WTC11 (cell line): ENCODE results near the gene DPH1. TPM values are rescaled to one million over a fixed set of nuclear protein-coding genes. Genes with fewer than 3 reads are reported as not detected.

Experiments used
- ATAC-seq: fragments of 200-7000 bp; cut with Tn5 transposase; 2 replicates; pipeline ENCODE4 v1.10.0; 2021; ENCODE audit warnings: mild to moderate bottlenecking, moderate library complexity
- CTCF ChIA-PET: fragments of 300-600 bp; sonication (Branson Sonifier 250); formaldehyde crosslinking; loops from one replicate; lab custom pipeline; 2021; ENCODE audit warnings: antibody characterized with exemption; lab: Charles Lee
- POLR2A ChIA-PET: fragments of 350-600 bp; sonication (Branson Sonifier 250); formaldehyde crosslinking; loops from one replicate; lab custom pipeline; 2021; ENCODE audit warnings: antibody characterized with exemption; lab: Charles Lee
- DNase-seq: peaks from one replicate; pipeline ENCODE4 v3.0.0; 2021; ENCODE audit warnings: low spot score
- H3K27ac Mint-ChIP-seq: 2 replicates; pipeline ENCODE4 v1.8.0; 2021; ENCODE audit warnings: mixed read lengths
- H3K27me3 Mint-ChIP-seq: 2 replicates; pipeline ENCODE4 v1.8.0; 2021; ENCODE audit warnings: low read depth, mild to moderate bottlenecking, moderate library complexity, mixed read lengths
- H3K36me3 Mint-ChIP-seq: 2 replicates; pipeline ENCODE4 v1.8.0; 2021; ENCODE audit warnings: mixed read lengths
- H3K4me1 Mint-ChIP-seq: 2 replicates; pipeline ENCODE4 v1.8.0; 2022; ENCODE audit warnings: mixed read lengths
- H3K4me3 Mint-ChIP-seq: 2 replicates; pipeline ENCODE4 v1.8.0; 2021; ENCODE audit warnings: mild to moderate bottlenecking, moderate library complexity, mixed read lengths
- H3K9me3 Mint-ChIP-seq: 2 replicates; pipeline ENCODE4 v1.8.0; 2021; ENCODE audit warnings: mixed read lengths
- ATF1 ChIP-seq: sonication (generic); formaldehyde crosslinking; IDR thresholded peaks from 2 replicates; pipeline ENCODE4 v1.8.1; 2023; ENCODE audit warnings: mild to moderate bottlenecking, moderate library complexity, missing genetic modification reagents
- MXD4 ChIP-seq: fragments of 250-450 bp; sonication (Bioruptor Pico); IDR thresholded peaks from 2 replicates; pipeline ENCODE4 v1.8.0; 2021; ENCODE audit warnings: mild to moderate bottlenecking, moderate library complexity, borderline replicate concordance
- NFE2L1 ChIP-seq: sonication (generic); formaldehyde crosslinking; IDR thresholded peaks from 2 replicates; pipeline ENCODE4 v1.8.1; 2023; ENCODE audit warnings: missing genetic modification reagents
- NFYB ChIP-seq: sonication (generic); formaldehyde crosslinking; conservative IDR thresholded peaks from 2 replicates; pipeline ENCODE4 v1.8.0; 2022; ENCODE audit warnings: low read depth, missing genetic modification reagents
- NR1H2 ChIP-seq: sonication (generic); formaldehyde crosslinking; IDR thresholded peaks from 2 replicates; pipeline ENCODE4 v1.9.0; 2021; ENCODE audit warnings: mild to moderate bottlenecking, moderate library complexity, missing genetic modification reagents
- NR2C2 ChIP-seq: sonication (generic); formaldehyde crosslinking; IDR thresholded peaks from 2 replicates; pipeline ENCODE4 v1.8.0; 2022; ENCODE audit warnings: mild to moderate bottlenecking, missing genetic modification reagents
- ZNF121 ChIP-seq: sonication (generic); formaldehyde crosslinking; IDR thresholded peaks from 2 replicates; pipeline ENCODE4 v1.8.0; 2023; ENCODE audit warnings: missing genetic modification reagents
- ZNF263 ChIP-seq: sonication (generic); formaldehyde crosslinking; IDR thresholded peaks from 2 replicates; pipeline ENCODE4 v1.8.1; 2022; ENCODE audit warnings: low read depth, mild to moderate bottlenecking, moderate library complexity, missing genetic modification reagents
- ZNF532 ChIP-seq: fragments of 250-450 bp; sonication (Bioruptor Pico); IDR thresholded peaks from 2 replicates; pipeline ENCODE4 v1.9.0; 2021; ENCODE audit warnings: mild to moderate bottlenecking, borderline replicate concordance
- ZNF671 ChIP-seq: fragments of 250-450 bp; sonication (Bioruptor Pico); IDR thresholded peaks from 2 replicates; pipeline ENCODE4 v1.8.0; 2021; ENCODE audit warnings: mild to moderate bottlenecking
- total RNA-seq: library from RNA; stranded (reverse); gene quantifications from 3 replicates; pipeline ENCODE4 v1.2.3, GENCODE V29; 2021
- TF ChIP-seq, protein P1 (sequence below): fragments of 250-450 bp; sonication (Bioruptor Pico); IDR thresholded peaks from 2 replicates; pipeline ENCODE4 v1.9.0; 2021; ENCODE audit warnings: moderate library complexity, mild to moderate bottlenecking, inconsistent platforms, borderline replicate concordance
- TF ChIP-seq, protein P2 (sequence below): sonication (generic); formaldehyde crosslinking; IDR thresholded peaks from 2 replicates; pipeline ENCODE4 v1.8.0; 2022; ENCODE audit warnings: mild to moderate bottlenecking, missing genetic modification reagents
- TF ChIP-seq, protein P3 (sequence below): fragments of 250-450 bp; sonication (Bioruptor Pico); IDR thresholded peaks from 2 replicates; pipeline ENCODE4 v2.1.2; 2022; ENCODE audit warnings: mild to moderate bottlenecking, moderate library complexity
- TF ChIP-seq, protein P4 (sequence below): sonication (generic); formaldehyde crosslinking; IDR thresholded peaks from 2 replicates; pipeline ENCODE4 v1.8.1; 2022; ENCODE audit warnings: low read depth, missing genetic modification reagents, borderline replicate concordance

The DPH1 gene
- total RNA-seq, 1 experiment from 2014 or later = 43.2 TPM

DNA sequence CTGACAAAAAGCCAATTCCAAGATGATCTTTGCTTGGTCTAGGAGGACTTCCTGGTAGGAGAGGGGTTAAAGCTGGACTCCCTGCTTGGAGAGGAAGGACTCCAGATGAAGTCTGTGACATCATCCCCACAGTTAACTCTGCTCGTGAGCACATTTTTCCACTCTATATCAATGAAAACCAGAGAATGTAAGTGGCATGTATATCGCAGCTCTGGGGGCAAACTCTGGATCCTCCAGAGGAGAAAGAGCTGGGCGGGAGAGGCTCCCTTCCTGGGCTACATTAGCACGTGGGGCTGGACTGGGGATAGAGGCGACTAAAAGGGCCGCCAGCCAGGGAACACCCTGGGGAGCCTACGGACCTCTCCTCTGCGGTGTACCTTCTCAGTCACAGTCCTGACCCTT is 59.1 kb downstream of the DPH1 start (continued):
- TF ChIP-seq, protein P1, sequence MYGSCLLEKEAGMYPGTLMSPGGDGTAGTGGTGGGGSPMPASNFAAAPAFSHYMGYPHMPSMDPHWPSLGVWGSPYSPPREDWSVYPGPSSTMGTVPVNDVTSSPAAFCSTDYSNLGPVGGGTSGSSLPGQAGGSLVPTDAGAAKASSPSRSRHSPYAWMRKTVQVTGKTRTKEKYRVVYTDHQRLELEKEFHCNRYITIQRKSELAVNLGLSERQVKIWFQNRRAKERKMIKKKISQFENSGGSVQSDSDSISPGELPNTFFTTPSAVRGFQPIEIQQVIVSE = no peak

GRCh38 chr17:2090210-2090641 is 60.3 kb downstream of the DPH1 start:
- ChIA-PET CTCF (interaction anchor here (0.9 to 2.8 kb wide), 14 partner anchors 14 to 161 kb away, joined by 3 to 26 read pairs (median 5); no protein-coding TSS in a partner anchor), POLR2A (interaction anchor here (0.6 to 1.3 kb wide), 3 partner anchors 46 to 1418 kb away, joined by 3 to 4 read pairs (median 3); no protein-coding TSS in a partner anchor)
- H3K4me3 Mint-ChIP-seq = no peak overlapping the region

More at GRCh38 chr17:2090210-2090641, 60.3 kb downstream of the DPH1 start:
- ATAC-seq (no peak), DNase-seq (no peak)
- Mint-ChIP-seq H3K36me3 (no peaks in the 10 kb centered on the region), H3K27ac (peak overlapping the region; percentile 55), H3K4me1 (peaks cover 38% of the 10 kb centered on the region), H3K27me3 (no peaks in the 10 kb centered on the region), H3K9me3 (no peaks in the 10 kb centered on the region)
- no peak for TF ChIP-seq ZNF532 (CRISPR knock-in tag)
- no peak for TF ChIP-seq ZNF121 (CRISPR knock-in tag)
- TF ChIP-seq ZNF671 (CRISPR knock-in tag) = no peak
- TF ChIP-seq, protein P2, sequence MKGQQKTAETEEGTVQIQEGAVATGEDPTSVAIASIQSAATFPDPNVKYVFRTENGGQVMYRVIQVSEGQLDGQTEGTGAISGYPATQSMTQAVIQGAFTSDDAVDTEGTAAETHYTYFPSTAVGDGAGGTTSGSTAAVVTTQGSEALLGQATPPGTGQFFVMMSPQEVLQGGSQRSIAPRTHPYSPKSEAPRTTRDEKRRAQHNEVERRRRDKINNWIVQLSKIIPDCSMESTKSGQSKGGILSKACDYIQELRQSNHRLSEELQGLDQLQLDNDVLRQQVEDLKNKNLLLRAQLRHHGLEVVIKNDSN (CRISPR knock-in tag) = no peak
- TF ChIP-seq, protein P3, sequence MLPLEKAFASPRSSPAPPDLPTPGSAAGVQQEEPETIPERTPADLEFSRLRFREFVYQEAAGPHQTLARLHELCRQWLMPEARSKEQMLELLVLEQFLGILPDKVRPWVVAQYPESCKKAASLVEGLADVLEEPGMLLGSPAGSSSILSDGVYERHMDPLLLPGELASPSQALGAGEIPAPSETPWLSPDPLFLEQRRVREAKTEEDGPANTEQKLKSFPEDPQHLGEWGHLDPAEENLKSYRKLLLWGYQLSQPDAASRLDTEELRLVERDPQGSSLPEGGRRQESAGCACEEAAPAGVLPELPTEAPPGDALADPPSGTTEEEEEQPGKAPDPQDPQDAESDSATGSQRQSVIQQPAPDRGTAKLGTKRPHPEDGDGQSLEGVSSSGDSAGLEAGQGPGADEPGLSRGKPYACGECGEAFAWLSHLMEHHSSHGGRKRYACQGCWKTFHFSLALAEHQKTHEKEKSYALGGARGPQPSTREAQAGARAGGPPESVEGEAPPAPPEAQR (CRISPR knock-in tag) = no peak
- TF ChIP-seq ZNF263 (CRISPR knock-in tag) = no peak
- no peak for TF ChIP-seq NR2C2
- no peak for TF ChIP-seq NR1H2 (CRISPR knock-in tag)
- no peak for TF ChIP-seq ATF1 (CRISPR knock-in tag)
- TF ChIP-seq NFYB (CRISPR knock-in tag) = no peak
- TF ChIP-seq NFE2L1 (CRISPR knock-in tag) = no peak
- no peak for TF ChIP-seq MXD4 (CRISPR knock-in tag)
- TF ChIP-seq, protein P4, sequence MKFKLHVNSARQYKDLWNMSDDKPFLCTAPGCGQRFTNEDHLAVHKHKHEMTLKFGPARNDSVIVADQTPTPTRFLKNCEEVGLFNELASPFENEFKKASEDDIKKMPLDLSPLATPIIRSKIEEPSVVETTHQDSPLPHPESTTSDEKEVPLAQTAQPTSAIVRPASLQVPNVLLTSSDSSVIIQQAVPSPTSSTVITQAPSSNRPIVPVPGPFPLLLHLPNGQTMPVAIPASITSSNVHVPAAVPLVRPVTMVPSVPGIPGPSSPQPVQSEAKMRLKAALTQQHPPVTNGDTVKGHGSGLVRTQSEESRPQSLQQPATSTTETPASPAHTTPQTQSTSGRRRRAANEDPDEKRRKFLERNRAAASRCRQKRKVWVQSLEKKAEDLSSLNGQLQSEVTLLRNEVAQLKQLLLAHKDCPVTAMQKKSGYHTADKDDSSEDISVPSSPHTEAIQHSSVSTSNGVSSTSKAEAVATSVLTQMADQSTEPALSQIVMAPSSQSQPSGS = no peak
